ENCODE measurements around the gene CLASP1.
"Not testable (repeated sequence)": the region's sequence is repeated elsewhere in the genome, so short reads cannot be mapped to it uniquely, and the experiment has no call there.

Gene CLASP1

DNA sequence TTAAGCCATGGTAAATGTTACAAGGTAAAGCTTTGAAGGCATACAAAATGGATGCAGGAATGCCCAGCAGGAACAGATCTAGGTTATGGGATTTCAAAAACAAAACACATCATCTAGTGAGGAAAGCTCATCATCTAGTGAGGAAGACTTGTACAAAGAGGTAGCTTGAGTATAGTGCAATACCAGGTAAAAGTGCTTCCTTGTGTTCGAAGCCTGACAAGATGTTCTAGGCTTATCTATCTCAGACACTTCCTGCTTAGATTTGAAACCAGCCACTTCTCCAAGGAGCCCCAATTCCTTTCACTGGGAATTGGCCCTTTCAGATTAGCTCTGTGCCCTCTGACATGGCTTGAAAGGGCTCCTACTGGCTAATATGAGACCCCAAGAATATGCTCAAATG lies 73.0 kb downstream of the CLASP1 start:
- Histone ChIP-seq H3K9me3 (ENCODE audit: low read length) (no peaks in the 10 kb centered on the region), H3K4me1 (ENCODE audit: insufficient read depth, low read length) (peaks cover 15% of the 10 kb centered on the region), H3K36me3 (ENCODE audit: insufficient read depth, low read length) (no peaks in the 10 kb centered on the region), H3K4me3 (ENCODE audit: low read length) (no peak overlapping the region), H2AFZ (ENCODE audit: low read depth, low read length) (no peak overlapping the region), H3K27me3 (ENCODE audit: insufficient read depth, low read length) (no peaks in the 10 kb centered on the region)

- Histone ChIP-seq H3K9me3 (ENCODE audit: low read length) (no peaks in the 10 kb centered on the region), H3K4me3 (ENCODE audit: low read length) (no peak overlapping the region), H3K36me3 (ENCODE audit: insufficient read depth, low read length) (no peaks in the 10 kb centered on the region), H3K4me1 (ENCODE audit: insufficient read depth, low read length) (peaks cover 15% of the 10 kb centered on the region), H2AFZ (ENCODE audit: low read depth, low read length) (no peak overlapping the region), H3K27me3 (ENCODE audit: insufficient read depth, low read length) (no peaks in the 10 kb centered on the region)
Observed at GRCh38 chr2:121575800-121576199, 73.5 kb downstream of the CLASP1 start.

GRCh38 chr2:121570667-121571055 lies 78.6 kb downstream of the CLASP1 start:
- H3K36me3 ChIP-seq (ENCODE audit: insufficient read depth, low read length) = no peaks in the 10 kb centered on the region
- H3K27me3 ChIP-seq (ENCODE audit: insufficient read depth, low read length) = no peaks in the 10 kb centered on the region
- peaks cover 8% of the 10 kb centered on the region for H3K4me1 ChIP-seq (ENCODE audit: insufficient read depth, low read length)
- no peak overlapping the region for H2AFZ ChIP-seq (ENCODE audit: low read depth, low read length)
- H3K9me3 ChIP-seq (ENCODE audit: low read length) = no peaks in the 10 kb centered on the region
- H3K4me3 ChIP-seq (ENCODE audit: low read length) = no peak overlapping the region

DNA sequence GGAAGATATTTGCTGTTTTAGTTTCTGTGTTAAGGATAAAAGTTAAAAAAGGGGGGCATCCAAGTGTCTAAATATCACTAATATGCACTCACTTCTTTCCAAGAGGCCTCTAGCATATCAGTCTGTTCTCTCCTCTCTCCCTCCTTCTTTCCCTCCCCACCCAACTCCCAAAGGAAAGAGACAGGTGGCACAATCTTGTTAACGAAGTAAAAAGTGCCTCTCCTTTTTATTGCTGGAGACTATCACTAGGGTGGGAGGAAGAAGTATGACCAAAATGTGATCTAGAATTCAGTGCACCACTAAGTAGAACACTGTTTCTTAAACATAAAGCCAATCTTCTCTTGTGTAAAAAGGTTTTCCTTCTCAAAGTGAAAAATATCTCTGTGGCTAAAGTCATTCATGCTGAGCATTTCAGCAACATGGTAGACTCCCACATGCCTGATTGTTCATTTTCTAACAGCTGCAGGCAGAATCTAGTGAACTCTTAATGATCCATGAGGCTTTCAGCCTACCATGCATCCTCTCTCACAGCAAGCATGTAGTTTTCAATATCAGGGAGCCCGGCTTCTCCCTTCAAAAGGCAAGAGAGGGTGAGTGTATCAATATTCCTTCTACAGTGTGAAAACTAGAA lies 79.1 kb downstream of the CLASP1 start:
- Histone ChIP-seq H3K4me1 (ENCODE audit: insufficient read depth, low read length) (peaks cover 12% of the 10 kb centered on the region), H3K36me3 (ENCODE audit: insufficient read depth, low read length) (no peaks in the 10 kb centered on the region), H2AFZ (ENCODE audit: low read depth, low read length) (no peak overlapping the region), H3K4me3 (ENCODE audit: low read length) (no peak overlapping the region), H3K27me3 (ENCODE audit: insufficient read depth, low read length) (no peaks in the 10 kb centered on the region), H3K9me3 (ENCODE audit: low read length) (no peaks in the 10 kb centered on the region)

- Histone ChIP-seq H2AFZ (ENCODE audit: low read depth, low read length) (no peak overlapping the region), H3K9me3 (ENCODE audit: low read length) (peaks cover 2% of the 10 kb centered on the region), H3K36me3 (ENCODE audit: insufficient read depth, low read length) (no peaks in the 10 kb centered on the region), H3K4me3 (ENCODE audit: low read length) (no peak overlapping the region), H3K27me3 (ENCODE audit: insufficient read depth, low read length) (no peaks in the 10 kb centered on the region), H3K4me1 (ENCODE audit: insufficient read depth, low read length) (peaks cover 12% of the 10 kb centered on the region)
Observed at GRCh38 chr2:121567957-121568409, 81.3 kb downstream of the CLASP1 start.

DNA sequence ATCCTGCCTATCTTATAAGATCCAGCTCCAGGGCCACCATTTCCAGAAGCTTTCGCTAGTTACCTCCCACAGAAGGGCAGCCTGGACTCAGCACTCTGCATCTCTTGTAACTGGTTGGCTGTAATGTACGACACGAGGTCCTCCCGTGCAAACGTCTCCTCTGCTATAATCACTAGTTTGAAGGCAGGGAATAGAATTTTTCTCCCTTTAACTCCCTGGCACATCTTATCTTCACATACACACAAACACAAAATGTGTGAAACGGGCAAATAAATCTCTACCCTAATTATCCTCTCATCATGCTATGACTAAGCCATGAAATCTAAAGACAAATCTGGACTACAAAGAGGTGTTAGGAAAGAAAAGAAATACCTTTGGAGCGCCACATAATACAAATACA lies 81.8 kb downstream of the CLASP1 start:
- Histone ChIP-seq H3K9me3 (ENCODE audit: low read length) (peaks cover 2% of the 10 kb centered on the region), H3K36me3 (ENCODE audit: insufficient read depth, low read length) (no peaks in the 10 kb centered on the region), H3K4me1 (ENCODE audit: insufficient read depth, low read length) (peaks cover 12% of the 10 kb centered on the region), H2AFZ (ENCODE audit: low read depth, low read length) (no peak overlapping the region), H3K27me3 (ENCODE audit: insufficient read depth, low read length) (no peaks in the 10 kb centered on the region), H3K4me3 (ENCODE audit: low read length) (no peak overlapping the region)

DNA sequence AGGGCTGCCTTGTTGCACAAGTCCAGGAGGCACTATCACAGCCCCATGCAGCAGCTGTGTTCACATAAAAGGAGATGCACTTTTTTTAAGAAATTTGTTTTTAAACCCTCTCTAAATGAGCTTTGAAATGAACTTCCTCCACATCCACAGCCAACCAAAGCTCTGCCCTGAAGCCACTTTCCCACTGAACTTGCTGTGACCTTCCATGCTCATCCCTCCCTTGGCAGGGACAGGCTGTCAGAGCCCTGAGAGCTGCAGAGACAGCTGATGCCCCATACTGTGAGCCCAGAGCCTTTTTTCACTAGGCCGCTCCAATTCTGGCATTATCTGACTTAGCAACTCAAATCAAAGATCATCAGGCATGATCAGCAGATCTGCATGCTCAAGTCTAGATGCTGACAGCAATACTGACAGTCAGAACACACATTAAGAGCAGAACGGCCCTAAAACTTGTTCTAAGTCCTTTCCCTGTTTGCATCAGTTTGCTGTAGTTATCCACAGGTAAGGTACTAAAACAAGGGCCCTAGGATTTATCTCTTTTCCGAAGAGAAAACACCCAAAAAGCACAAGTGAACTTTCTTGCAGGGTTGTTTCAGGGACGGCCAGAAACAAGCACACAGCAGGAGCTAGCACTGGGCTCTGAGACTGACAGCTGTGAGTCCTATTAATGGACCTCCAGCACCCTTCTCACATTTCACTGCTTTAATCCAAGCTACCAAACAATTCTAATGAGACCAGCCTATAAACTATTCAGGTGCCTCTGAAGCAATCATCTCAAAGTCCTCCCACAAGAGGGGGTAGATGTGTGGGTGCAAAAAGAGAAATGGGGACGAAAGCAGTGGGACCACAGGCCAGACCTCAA lies 83.6 kb downstream of the CLASP1 start:
- H3K36me3 ChIP-seq (ENCODE audit: insufficient read depth, low read length) = no peaks in the 10 kb centered on the region
- no peaks in the 10 kb centered on the region for H3K27me3 ChIP-seq (ENCODE audit: insufficient read depth, low read length)
- H3K9me3 ChIP-seq (ENCODE audit: low read length) = peaks cover 2% of the 10 kb centered on the region
- no peak overlapping the region for H3K4me3 ChIP-seq (ENCODE audit: low read length)
- no peak overlapping the region for H2AFZ ChIP-seq (ENCODE audit: low read depth, low read length)
- peaks cover 12% of the 10 kb centered on the region for H3K4me1 ChIP-seq (ENCODE audit: insufficient read depth, low read length)

DNA sequence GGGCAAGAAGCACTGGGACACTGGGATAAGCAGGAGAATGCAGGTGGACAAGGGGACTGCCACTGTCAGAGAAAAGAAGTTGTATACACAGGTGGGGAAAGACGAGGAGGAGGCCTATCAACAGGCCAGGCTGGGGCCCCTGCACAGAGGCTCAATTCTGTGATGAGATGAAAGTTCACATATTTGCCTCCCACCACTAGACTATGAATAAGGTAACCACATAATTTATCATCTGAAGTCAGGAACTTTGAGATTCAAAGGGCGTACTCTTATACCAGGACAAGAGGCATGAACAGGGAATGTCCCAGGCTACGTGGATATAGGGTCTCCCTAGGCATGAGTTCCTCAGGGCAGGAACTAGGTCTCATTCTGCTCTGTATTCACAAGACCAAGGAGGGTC lies 84.4 kb downstream of the CLASP1 start:
- Histone ChIP-seq H2AFZ (ENCODE audit: low read depth, low read length) (no peak overlapping the region), H3K27me3 (ENCODE audit: insufficient read depth, low read length) (no peaks in the 10 kb centered on the region), H3K4me1 (ENCODE audit: insufficient read depth, low read length) (peaks cover 12% of the 10 kb centered on the region), H3K36me3 (ENCODE audit: insufficient read depth, low read length) (no peaks in the 10 kb centered on the region), H3K4me3 (ENCODE audit: low read length) (no peak overlapping the region), H3K9me3 (ENCODE audit: low read length) (peaks cover 2% of the 10 kb centered on the region)

- not testable (repeated sequence) for H3K9me3 ChIP-seq (ENCODE audit: low read length); H3K4me3 ChIP-seq (ENCODE audit: low read length); H3K27me3 ChIP-seq (ENCODE audit: insufficient read depth, low read length); H2AFZ ChIP-seq (ENCODE audit: low read depth, low read length); H3K36me3 ChIP-seq (ENCODE audit: insufficient read depth, low read length)
- H3K4me1 ChIP-seq (ENCODE audit: insufficient read depth, low read length) = peaks cover 12% of the 10 kb centered on the region
Observed at GRCh38 chr2:121563754-121564153, 85.5 kb downstream of the CLASP1 start.

DNA sequence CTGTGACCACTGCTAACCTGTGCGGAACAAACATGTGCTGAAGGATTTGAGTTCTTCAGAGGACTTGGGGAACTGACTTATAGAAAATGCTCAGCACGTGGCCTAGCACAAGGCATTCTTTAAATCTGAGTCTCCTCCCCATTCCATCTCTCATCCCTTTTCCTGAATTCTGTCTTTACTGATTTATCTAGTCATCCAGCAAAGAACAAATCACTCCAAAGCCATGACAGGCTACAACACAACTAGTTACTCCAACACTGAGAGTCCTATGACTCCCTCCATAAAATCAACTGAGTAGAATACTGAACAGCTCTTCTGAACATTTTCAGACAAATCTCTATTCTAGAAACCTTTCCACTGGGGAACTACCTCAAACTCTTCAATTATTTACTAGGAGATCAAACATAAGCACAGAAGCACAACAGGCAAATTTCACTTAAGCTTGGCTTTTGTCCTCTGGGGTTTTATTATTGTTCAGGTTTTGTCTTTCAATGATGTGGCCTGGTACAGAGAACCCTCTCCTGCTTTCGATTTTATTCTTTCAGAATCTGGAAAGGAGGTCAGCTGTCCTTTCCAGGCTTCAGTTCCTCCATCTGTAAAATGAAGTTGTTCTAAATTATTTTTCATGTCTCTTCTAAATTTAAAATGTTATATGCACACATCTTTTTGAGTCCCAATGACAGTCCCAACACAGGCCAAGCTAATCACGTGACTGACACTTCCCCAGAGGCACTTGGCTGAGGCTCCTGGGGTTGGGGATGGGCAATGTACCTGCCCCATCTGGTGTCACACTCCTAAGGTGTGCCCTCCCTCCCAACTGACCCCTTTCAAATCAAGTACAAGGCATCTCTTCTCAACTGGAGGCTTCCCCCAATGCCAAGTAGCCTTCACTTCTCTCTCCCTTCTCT lies 86.7 kb downstream of the CLASP1 start:
- Histone ChIP-seq H3K36me3 (ENCODE audit: insufficient read depth, low read length) (no peaks in the 10 kb centered on the region), H3K4me3 (ENCODE audit: low read length) (no peak overlapping the region), H3K9me3 (ENCODE audit: low read length) (peaks cover 2% of the 10 kb centered on the region), H3K27me3 (ENCODE audit: insufficient read depth, low read length) (no peaks in the 10 kb centered on the region), H3K4me1 (ENCODE audit: insufficient read depth, low read length) (peaks cover 8% of the 10 kb centered on the region), H2AFZ (ENCODE audit: low read depth, low read length) (no peak overlapping the region)

DNA sequence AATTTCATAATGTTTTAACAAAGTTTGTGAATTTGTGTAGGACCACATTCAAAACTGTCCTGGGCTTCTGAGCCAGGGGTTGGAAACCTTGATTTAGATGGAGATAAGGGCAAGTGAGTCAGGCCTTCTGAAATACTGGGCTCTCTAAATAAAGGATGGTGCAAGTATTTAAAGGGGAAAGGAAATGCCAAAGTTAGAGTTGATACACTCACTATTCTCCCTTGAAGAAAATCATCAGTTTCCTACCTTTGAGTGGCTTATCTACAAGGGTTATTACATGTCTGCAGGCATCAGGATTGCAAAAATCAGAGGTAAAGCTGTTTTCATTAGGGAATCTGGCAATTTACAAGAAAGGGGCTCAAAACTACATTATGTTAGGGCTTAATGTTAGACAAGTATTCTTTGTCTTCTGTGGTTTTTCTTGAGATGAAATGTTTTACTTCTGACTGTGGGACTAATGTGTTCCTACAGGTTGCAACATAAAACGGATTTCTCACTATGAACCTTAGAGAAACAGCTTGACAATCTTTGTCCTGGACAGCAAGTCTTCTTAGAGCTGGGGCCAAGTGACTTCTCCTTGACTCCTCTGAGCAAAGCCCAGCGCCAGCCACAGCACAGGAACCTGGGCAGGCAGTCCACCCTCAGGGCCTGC lies 87.5 kb downstream of the CLASP1 start:
- Histone ChIP-seq H3K4me1 (ENCODE audit: insufficient read depth, low read length) (peaks cover 8% of the 10 kb centered on the region), H3K9me3 (ENCODE audit: low read length) (peaks cover 2% of the 10 kb centered on the region), H3K4me3 (ENCODE audit: low read length) (no peak overlapping the region), H2AFZ (ENCODE audit: low read depth, low read length) (no peak overlapping the region), H3K36me3 (ENCODE audit: insufficient read depth, low read length) (no peaks in the 10 kb centered on the region), H3K27me3 (ENCODE audit: insufficient read depth, low read length) (no peaks in the 10 kb centered on the region)

- no peak overlapping the region for H2AFZ ChIP-seq (ENCODE audit: low read depth, low read length)
- no peaks in the 10 kb centered on the region for H3K9me3 ChIP-seq (ENCODE audit: low read length)
- no peaks in the 10 kb centered on the region for H3K27me3 ChIP-seq (ENCODE audit: insufficient read depth, low read length)
- H3K4me3 ChIP-seq (ENCODE audit: low read length) = no peak overlapping the region
- H3K36me3 ChIP-seq (ENCODE audit: insufficient read depth, low read length) = no peaks in the 10 kb centered on the region
- H3K4me1 ChIP-seq (ENCODE audit: insufficient read depth, low read length) = no peaks in the 10 kb centered on the region
Observed at GRCh38 chr2:121558329-121558728, 90.9 kb downstream of the CLASP1 start.
